ENCODE data around the gene VWDE. TPM values are rescaled to one million over a fixed set of nuclear protein-coding genes. Genes with fewer than 3 reads are reported as not detected.
A peak's percentile ranks its signal among the peaks of the same experiment; 100 is the strongest.

VWDE gene
- total and polyA plus RNA-seq, 2 of the 8 experiments (the other 6 are each of a cell fraction or from before 2014, with no cell fraction given): 11.0 to 21.2 TPM

DNA sequence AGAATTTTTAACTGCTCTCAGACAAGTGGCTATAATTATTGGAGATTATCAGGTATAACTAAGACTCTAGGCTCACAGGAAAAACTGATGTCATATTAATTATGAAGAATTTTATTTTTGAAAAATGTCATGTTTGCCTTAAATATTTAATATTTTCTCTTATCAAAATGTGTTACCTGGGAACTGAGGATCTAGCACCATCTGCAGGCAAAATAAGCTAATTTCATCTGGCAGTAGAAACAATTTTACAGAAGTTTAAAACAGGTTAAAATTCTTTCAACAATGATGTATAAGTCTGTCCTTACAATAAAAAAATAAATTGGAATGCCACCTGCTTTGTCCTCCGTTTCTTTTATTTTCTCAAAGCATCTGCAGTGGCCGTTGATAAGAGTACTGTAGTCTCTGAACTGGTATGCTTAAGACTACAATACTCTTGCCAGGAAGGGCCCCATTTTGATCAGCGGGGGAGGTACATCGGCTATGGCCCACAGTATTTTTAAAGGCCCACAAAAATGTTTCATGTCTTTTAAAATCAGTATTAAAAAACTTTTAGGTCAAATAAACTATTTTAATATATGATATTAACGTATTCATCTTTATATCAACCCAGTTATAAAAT lies 81.3 kb downstream of the VWDE start:
- H4K5ac ChIP-seq (ENCODE audit: insufficient read length, low read depth, low read length): no peak overlapping the region
- no peak overlapping the region for H2BK20ac ChIP-seq (ENCODE audit: low read length)
- no peaks in the 10 kb centered on the region for H3K79me1 ChIP-seq (ENCODE audit: low read depth, low read length)
- POLR2A ChIA-PET (ENCODE audit: partially characterized antibody): no interaction called here
- CTCF ChIA-PET (ENCODE audit: partially characterized antibody): interaction anchor here (0.7 to 3.0 kb wide), 23 partner anchors 10 to 260 kb away, joined by 3 to 19 read pairs (median 4); partner anchors contain the start of gene TMEM106B
- H3K4me2 ChIP-seq (ENCODE audit: insufficient read depth in 1 of 2, low read depth in 2 of 2, low read length in 2 of 2): no peak overlapping the region
- H4K91ac ChIP-seq (replicated peaks; ENCODE audit: insufficient read length, low read length): no peak overlapping the region
- no peak overlapping the region for H3K23ac ChIP-seq (ENCODE audit: insufficient read length)
- H3K9me3 ChIP-seq (ENCODE audit: insufficient read depth in 2 of 2, low read depth in 1 of 2, low read length in 1 of 2): no peaks in the 10 kb centered on the region
- H4K8ac ChIP-seq (ENCODE audit: extremely low read depth, insufficient read depth, low read length): no peak overlapping the region
- no peak overlapping the region for H3K4me3 ChIP-seq (ENCODE audit: extremely low read depth in 1 of 4, insufficient read depth in 2 of 4, low read depth in 3 of 4, low read length in 4 of 4)
- WGBS, 2 experiments (ENCODE audit: extremely low coverage in 1 of 2, insufficient coverage in 1 of 2, insufficient read length in 1 of 2, insufficient replicate concordance in 2 of 2, low coverage in 1 of 2, low lambda C conversion rate in 2 of 2, missing lambda C conversion rate in 1 of 2): 72% methylated on average over 5 of the region's 5 CpGs; no CpG with 5 or more reads in 1 of the 2 experiments
- H3K14ac ChIP-seq (ENCODE audit: insufficient read length): no peak overlapping the region
- no peak overlapping the region for H3K18ac ChIP-seq (ENCODE audit: extremely low read depth, low read length)
- H3K79me2 ChIP-seq (ENCODE audit: control insufficient read depth in 1 of 2, insufficient read depth in 2 of 2, low read length in 2 of 2): no peaks in the 10 kb centered on the region; a peak in 1 of 4 replicates
- no peak overlapping the region for H3K9ac ChIP-seq (replicated peaks in 1 of 4; ENCODE audit: extremely low read depth in 1 of 4, low read depth in 3 of 4, low read length in 3 of 4)
- H2BK120ac ChIP-seq (replicated peaks; ENCODE audit: low read depth, low read length): no peak overlapping the region
- H4K20me1 ChIP-seq (replicated peaks in 1 of 2; ENCODE audit: control insufficient read depth in 1 of 2, insufficient read depth in 2 of 2, low read length in 2 of 2): no peaks in the 10 kb centered on the region
- H2AK5ac ChIP-seq (ENCODE audit: low read depth, low read length): no peak overlapping the region
- H2BK5ac ChIP-seq (ENCODE audit: low read depth, low read length): no peak overlapping the region
- no peak overlapping the region for H3K4ac ChIP-seq (replicated peaks; ENCODE audit: insufficient read length, low read depth, low read length)
- no peak overlapping the region for H2AFZ ChIP-seq (ENCODE audit: low read length)
- FAIRE-seq (no peak), DNase-seq (ENCODE audit: low read depth in 1 of 2, low spot score in 2 of 2) (no peak)
- H2BK12ac ChIP-seq (ENCODE audit: low read depth, low read length): no peak overlapping the region
- no peak overlapping the region for H3K56ac ChIP-seq (replicated peaks; ENCODE audit: insufficient read length, low read depth, low read length)
- TF ChIP-seq, protein P1, sequence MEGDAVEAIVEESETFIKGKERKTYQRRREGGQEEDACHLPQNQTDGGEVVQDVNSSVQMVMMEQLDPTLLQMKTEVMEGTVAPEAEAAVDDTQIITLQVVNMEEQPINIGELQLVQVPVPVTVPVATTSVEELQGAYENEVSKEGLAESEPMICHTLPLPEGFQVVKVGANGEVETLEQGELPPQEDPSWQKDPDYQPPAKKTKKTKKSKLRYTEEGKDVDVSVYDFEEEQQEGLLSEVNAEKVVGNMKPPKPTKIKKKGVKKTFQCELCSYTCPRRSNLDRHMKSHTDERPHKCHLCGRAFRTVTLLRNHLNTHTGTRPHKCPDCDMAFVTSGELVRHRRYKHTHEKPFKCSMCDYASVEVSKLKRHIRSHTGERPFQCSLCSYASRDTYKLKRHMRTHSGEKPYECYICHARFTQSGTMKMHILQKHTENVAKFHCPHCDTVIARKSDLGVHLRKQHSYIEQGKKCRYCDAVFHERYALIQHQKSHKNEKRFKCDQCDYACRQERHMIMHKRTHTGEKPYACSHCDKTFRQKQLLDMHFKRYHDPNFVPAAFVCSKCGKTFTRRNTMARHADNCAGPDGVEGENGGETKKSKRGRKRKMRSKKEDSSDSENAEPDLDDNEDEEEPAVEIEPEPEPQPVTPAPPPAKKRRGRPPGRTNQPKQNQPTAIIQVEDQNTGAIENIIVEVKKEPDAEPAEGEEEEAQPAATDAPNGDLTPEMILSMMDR (IDR thresholded peaks at IDR 0.05; ENCODE audit: control extremely low read depth in 1 of 3, insufficient read depth in 1 of 3, low read depth in 1 of 3, low read length in 3 of 3): peak in 2 of 3 experiments; percentile 27 to 44; a peak in 2 of 4 replicates
- TF ChIP-seq RAD21 (IDR thresholded peaks at IDR 0.05 in 1 of 2, conservative IDR thresholded peaks at IDR 0.05 in 1 of 2; ENCODE audit: low read depth in 2 of 2, low read length in 2 of 2) (peak; percentile 59 to 76), RBBP5 (IDR thresholded peaks at IDR 0.05; ENCODE audit: borderline replicate concordance, low read depth, low read length) (no peak)
- H3K4me1 ChIP-seq (replicated peaks in 1 of 4; ENCODE audit: control insufficient read depth in 3 of 4, insufficient read depth in 4 of 4, low read length in 3 of 4): peaks cover 0 to 3% (median 0%) of the 10 kb centered on the region in 4 experiments; a peak in 2 of 7 replicates
- no peaks in the 10 kb centered on the region for H3K36me3 ChIP-seq (ENCODE audit: control insufficient read depth in 2 of 4, insufficient read depth in 4 of 4, low read length in 3 of 4)
- H2BK15ac ChIP-seq (ENCODE audit: low read length): no peak overlapping the region
- no peak overlapping the region for H3K27ac ChIP-seq (ENCODE audit: low read depth, low read length)
- H3K27me3 ChIP-seq (replicated peaks in 1 of 4; ENCODE audit: control insufficient read depth in 3 of 4, extremely low read depth in 1 of 4, insufficient read depth in 3 of 4, low read length in 3 of 4): no peaks in the 10 kb centered on the region
- H3K23me2 ChIP-seq (ENCODE audit: low read depth, low read length): no peaks in the 10 kb centered on the region

Measured in H1 (cell line).